ENCODE data around the gene IL4. TPM values are rescaled to one million over a fixed set of nuclear protein-coding genes. Genes with fewer than 3 reads are reported as not detected.

IL4 gene
- total RNA-seq, 4 donors from 2014 or later: not detected

DNA sequence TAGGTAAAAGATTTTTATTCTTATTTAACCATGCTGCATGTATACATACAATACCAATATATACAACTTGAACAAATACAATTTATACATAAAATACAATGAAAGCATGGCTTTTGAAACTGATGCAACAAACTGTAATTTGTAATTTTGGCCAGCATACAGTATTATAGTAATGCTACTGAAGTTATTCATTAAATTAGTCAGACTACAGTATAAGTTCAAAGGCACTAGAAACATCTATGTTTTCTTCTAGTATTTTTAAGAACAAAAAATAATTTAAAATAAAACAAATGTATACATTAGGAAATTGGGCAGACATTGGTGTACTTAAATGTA lies 18.8 kb downstream of the IL4 start:
- Histone ChIP-seq H3K27ac (no peak overlapping the region), H3K4me3 (no peak overlapping the region), H3K4me1 (no peaks in the 10 kb centered on the region), H3K9me3 (no peaks in the 10 kb centered on the region), H3K36me3 (no peaks in the 10 kb centered on the region), H3K27me3 (no peaks in the 10 kb centered on the region)
- TF ChIP-seq, protein P1, sequence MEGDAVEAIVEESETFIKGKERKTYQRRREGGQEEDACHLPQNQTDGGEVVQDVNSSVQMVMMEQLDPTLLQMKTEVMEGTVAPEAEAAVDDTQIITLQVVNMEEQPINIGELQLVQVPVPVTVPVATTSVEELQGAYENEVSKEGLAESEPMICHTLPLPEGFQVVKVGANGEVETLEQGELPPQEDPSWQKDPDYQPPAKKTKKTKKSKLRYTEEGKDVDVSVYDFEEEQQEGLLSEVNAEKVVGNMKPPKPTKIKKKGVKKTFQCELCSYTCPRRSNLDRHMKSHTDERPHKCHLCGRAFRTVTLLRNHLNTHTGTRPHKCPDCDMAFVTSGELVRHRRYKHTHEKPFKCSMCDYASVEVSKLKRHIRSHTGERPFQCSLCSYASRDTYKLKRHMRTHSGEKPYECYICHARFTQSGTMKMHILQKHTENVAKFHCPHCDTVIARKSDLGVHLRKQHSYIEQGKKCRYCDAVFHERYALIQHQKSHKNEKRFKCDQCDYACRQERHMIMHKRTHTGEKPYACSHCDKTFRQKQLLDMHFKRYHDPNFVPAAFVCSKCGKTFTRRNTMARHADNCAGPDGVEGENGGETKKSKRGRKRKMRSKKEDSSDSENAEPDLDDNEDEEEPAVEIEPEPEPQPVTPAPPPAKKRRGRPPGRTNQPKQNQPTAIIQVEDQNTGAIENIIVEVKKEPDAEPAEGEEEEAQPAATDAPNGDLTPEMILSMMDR (IDR thresholded peaks at IDR 0.05): no peak
- TF ChIP-seq POLR2A (IDR thresholded peaks at IDR 0.05): no peak
- no peak for DNase-seq

DNA sequence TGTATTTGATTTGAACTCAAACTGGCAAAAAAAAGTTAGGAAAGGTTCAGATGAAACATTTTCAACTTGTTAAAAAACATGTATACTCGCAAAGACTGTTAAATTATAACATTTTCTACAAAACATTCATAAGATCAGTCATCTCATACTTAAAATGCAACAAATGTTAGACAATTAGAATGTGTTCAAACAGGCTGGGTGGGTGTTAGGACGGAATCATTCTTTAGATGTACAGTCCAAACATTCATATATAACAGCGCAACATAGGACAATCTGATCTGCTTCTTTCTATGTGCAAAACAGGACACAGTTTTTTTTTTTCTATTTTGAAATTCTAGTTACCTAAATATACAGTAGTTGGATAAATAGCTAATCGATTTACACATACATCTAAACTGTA lies 22.2 kb downstream of the IL4 start:
- no peak for DNase-seq
- TF ChIP-seq, protein P1 (IDR thresholded peaks at IDR 0.05): no peak
- TF ChIP-seq POLR2A (IDR thresholded peaks at IDR 0.05): no peak
- Histone ChIP-seq H3K9me3 (no peaks in the 10 kb centered on the region), H3K27ac (no peak overlapping the region), H3K27me3 (no peaks in the 10 kb centered on the region), H3K36me3 (peaks cover 0 to under 1% (median 0%) of the 10 kb centered on the region in 3 donors), H3K4me1 (no peaks in the 10 kb centered on the region), H3K4me3 (no peak overlapping the region)

DNA sequence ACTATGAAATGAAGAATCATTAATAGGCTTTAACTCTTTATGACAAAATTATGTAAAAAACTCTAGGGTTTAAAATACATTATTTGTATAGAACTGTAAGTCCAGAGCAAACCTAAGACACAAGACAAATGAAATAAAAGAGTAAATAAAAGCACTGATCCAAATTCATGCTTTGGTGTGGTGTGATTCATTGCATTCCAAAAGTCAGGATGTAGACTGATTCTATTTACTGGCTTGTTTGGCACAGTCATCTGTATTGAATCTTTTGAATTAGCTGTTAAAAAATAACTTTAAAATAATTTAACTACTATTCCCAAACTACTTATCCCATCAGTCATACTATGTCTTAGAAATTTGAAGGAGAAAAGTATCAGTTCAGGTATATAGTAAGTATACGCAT lies 31.1 kb downstream of the IL4 start:
- peaks cover 0 to 17% (median 0%) of the 10 kb centered on the region in 3 donors for H3K36me3 ChIP-seq
- H3K27ac ChIP-seq: no peak overlapping the region
- H3K4me3 ChIP-seq: no peak overlapping the region
- no peaks in the 10 kb centered on the region for H3K9me3 ChIP-seq
- TF ChIP-seq, protein P1 (IDR thresholded peaks at IDR 0.05): no peak
- no peaks in the 10 kb centered on the region for H3K27me3 ChIP-seq
- H3K4me1 ChIP-seq: no peaks in the 10 kb centered on the region
- no peak for DNase-seq

DNA sequence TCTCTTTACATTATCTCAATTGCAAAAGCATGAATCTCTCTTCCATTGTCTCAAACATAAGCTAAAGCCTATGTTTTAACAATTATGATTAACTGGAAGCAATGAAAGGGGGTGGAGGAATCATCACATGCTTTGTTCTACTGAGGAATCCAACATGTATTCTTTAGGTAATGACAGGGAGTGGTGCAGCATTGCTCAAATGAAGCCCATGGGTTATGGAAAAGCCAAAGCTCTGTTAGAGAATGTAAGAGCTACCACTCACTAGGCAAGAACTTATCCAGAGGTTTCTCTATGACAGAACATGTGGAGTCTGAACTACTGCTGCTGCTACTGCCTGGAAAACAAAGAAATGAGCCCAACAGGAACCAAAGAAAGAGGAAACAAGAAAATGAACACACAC lies 34.9 kb downstream of the IL4 start:
- TF ChIP-seq, protein P1 (IDR thresholded peaks at IDR 0.05): no peak
- TF ChIP-seq POLR2A (IDR thresholded peaks at IDR 0.05): no peak
- no peak for DNase-seq
- H3K27ac ChIP-seq: no peak overlapping the region

DNA sequence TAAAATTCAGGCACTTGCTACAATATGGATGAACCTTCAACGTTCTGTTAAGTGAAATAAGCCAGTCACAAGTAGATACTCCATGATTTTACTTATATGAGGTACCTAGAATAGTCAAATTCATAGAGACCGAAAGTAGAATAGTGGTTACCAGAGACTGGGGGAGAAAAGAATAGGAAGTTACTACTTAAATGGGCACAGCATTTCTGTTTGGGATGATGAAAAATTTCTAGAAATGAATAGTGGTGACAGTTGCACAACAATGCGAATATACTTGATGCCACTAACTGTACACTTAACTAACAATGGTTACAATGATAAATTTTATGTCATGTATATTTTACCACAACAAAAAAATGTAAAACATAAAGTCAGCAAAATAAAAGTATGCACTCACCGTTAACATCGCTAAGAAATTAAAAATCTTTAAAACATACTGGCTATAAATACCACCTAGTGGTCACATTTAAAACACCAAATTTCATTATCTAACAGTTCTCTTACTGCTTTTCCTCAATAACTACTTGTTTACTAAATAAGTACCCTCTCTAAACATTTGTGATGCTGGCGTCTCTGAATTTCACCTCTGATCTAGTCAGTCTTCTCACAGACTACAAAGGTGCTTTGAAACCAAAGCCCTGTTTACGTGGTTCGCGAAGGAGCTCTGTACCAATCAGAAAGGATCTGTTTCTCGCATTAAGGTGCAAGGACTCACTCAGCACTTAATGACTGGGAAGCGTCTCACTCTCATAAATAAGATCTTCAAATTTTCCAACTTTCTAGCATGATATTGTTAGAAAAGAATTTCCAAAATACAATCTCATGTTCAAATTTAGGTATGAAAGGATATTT lies 40.9 kb downstream of the IL4 start:
- DNase-seq: no peak
- no peaks in the 10 kb centered on the region for H3K27me3 ChIP-seq
- TF ChIP-seq, protein P1 (IDR thresholded peaks at IDR 0.05): peak; percentile 7 to 53 (median 46)
- TF ChIP-seq POLR2A (IDR thresholded peaks at IDR 0.05): no peak
- no peak overlapping the region for H3K4me3 ChIP-seq
- peaks cover 0 to 6% (median 0%) of the 10 kb centered on the region in 4 donors for H3K4me1 ChIP-seq
- H3K36me3 ChIP-seq: no peaks in the 10 kb centered on the region
- H3K9me3 ChIP-seq: no peaks in the 10 kb centered on the region
- no peak overlapping the region for H3K27ac ChIP-seq

More for the DNA sequence above, 34.9 kb downstream of the IL4 start:
- Histone ChIP-seq H3K36me3 (no peaks in the 10 kb centered on the region), H3K4me1 (no peaks in the 10 kb centered on the region), H3K27me3 (no peaks in the 10 kb centered on the region), H3K4me3 (no peak overlapping the region), H3K9me3 (no peaks in the 10 kb centered on the region)

All from Peyer's patch (tissue), 4 donors.